ENCODE data around the gene XRCC3. TPM values are rescaled to one million over a fixed set of nuclear protein-coding genes. Genes with fewer than 3 reads are reported as not detected.

The XRCC3 gene
- total RNA-seq, 1 experiment from 2014 or later: 28.4 TPM

DNA sequence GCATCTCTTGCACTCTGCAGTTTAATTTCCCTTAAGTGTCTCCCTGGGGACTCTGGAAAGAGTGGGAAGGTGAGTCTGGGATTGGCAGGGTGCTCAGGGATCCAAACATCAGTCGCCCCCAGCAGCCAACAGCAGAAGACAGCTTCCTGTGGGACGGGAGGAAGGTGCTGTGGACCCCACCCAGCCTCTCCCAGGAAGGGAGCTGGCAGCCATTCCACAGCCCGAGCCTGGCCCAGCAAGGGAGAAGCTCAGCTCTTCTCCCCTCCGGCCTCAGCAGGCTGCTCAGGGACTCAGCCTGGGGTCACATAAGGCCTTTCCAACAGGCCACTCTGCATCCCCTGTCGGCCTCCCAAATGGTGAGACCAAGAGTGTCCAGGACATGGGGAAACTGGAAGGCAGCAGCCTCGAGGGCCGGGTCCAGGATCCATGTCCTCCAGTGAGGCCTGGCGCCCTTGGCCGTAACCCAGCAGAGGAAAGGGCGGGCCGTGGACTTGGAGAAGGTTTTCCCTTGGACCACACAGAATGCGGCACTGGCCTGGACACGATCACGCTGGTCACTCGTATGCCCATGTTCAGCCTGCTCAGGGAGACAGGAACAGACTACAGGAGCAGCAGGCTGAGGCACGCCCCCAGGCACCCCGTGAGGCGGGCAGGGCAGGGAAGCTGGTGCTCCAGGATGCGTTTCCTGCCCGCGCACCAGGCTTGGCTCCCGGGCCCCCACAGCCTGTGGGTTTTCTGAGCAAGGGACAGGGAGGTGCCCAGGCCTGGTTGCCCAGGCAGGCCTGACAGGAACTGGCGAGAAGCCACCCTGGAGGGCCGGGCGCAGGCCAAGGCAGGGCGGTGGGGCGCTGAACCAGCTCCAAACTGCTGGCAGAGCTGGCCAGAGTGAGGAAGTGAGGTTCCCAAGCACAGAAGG is 3.5 kb downstream of the XRCC3 start:
- Histone ChIP-seq H3K36me3 (peaks cover 60% of the 10 kb centered on the region), H3K27ac (no peak overlapping the region), H3K4me3 (no peak overlapping the region), H3K9me3 (replicated peaks) (no peaks in the 10 kb centered on the region), H3K4me1 (replicated peaks) (peaks cover 21% of the 10 kb centered on the region), H3K27me3 (replicated peaks) (no peaks in the 10 kb centered on the region)
- no peak for DNase-seq (ENCODE audit: low read depth in 1 of 2, low spot score in 2 of 2)

DNA sequence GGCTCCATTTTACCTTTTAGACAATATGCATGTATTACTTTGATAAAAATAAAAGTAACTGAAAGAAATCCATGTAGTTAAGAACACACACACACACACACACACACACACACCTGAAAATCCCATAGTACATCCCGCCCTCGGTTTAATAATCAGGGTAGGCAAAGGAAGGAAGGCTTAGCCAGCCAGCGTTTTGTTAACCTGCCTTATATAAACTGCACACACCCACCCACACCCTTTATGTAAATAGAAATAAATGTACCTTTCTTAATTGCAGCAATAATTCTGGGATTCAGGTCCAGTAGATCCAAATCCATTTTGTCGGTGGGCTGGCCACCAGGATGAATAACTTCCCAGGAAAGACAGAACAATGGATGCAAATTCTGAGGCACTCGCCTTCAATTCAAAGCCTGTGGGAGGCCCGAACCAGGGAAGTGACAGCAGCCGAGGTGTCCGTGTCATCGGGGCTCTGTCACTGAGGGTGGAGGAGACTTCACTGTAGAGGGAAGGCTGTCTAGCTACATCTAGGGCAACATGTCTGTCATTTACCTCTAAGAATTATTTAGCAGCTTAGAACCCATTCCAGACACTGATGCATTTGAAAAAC is 4.4 kb downstream of the XRCC3 start:
- Histone ChIP-seq H3K27me3 (replicated peaks) (no peaks in the 10 kb centered on the region), H3K27ac (no peak overlapping the region), H3K4me1 (replicated peaks) (peaks cover 15% of the 10 kb centered on the region), H3K9me3 (replicated peaks) (no peaks in the 10 kb centered on the region), H3K4me3 (no peak overlapping the region), H3K36me3 (peaks cover 69% of the 10 kb centered on the region)
- DNase-seq (ENCODE audit: low read depth in 1 of 2, low spot score in 2 of 2): no peak

GRCh38 chr14:103709814-103710213 is 5.4 kb downstream of the XRCC3 start:
- H3K27me3 ChIP-seq (replicated peaks): no peaks in the 10 kb centered on the region
- DNase-seq (ENCODE audit: low read depth in 1 of 2, low spot score in 2 of 2): no peak
- H3K4me3 ChIP-seq: no peak overlapping the region
- H3K27ac ChIP-seq: no peak overlapping the region
- H3K36me3 ChIP-seq: peaks cover 76% of the 10 kb centered on the region
- H3K9me3 ChIP-seq (replicated peaks): no peaks in the 10 kb centered on the region
- peaks cover 12% of the 10 kb centered on the region for H3K4me1 ChIP-seq (replicated peaks)

- peaks cover 2% of the 10 kb centered on the region for H3K4me1 ChIP-seq (replicated peaks)
- H3K36me3 ChIP-seq: peaks cover 84% of the 10 kb centered on the region
- DNase-seq (ENCODE audit: low read depth in 1 of 2, low spot score in 2 of 2): no peak
- H3K27ac ChIP-seq: no peak overlapping the region
- no peaks in the 10 kb centered on the region for H3K9me3 ChIP-seq (replicated peaks)
- no peaks in the 10 kb centered on the region for H3K27me3 ChIP-seq (replicated peaks)
- H3K4me3 ChIP-seq: no peak overlapping the region
These were observed 6.5 kb downstream of the XRCC3 start for GRCh38 chr14:103708750-103709187.

DNA sequence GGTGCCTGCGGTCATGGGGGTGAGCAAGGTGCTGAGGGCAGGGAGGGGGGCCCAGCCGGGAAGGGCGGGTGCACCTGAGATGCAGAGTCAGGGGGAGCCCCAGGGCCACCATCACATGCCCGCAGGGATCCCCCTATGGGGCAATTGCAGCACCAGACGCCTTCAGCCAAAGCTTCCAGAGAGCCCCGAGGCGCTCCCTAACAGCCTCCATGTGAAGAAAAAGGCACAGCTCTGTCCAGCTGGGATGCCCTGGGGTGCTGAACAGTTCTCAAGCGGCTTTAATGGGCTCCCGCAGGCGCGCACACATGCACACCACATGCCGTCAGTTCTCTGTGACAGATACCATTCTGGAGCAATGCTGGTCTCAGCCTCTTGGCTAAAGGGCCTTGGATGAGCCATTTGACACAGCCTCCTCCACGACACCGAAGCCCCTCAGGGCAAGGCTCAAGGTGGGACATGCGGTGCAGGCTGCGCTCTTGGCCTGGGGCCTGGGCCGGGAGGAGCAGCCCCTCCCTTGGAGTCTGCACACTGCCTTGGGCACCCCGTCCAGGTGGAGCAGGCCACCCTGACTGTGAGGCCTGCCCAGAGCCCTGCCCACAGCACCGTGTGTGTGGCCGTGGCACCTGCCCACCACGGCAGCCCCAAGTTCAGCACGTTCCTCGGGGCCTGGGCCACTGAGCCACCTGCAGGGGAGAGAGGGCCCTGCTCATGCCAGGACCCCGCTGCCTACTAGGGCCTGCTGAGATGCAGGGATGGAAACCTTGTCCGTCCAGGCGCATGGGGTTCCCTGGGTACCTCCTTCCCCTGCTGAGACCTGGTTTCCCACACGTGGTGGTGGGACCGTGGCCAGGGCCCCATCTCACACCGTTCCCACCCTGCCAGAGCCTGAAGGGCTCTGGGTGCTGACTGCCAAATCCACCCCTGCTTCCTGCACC is 7.7 kb downstream of the XRCC3 start:
- no peak overlapping the region for H3K4me3 ChIP-seq
- no peaks in the 10 kb centered on the region for H3K9me3 ChIP-seq (replicated peaks)
- no peaks in the 10 kb centered on the region for H3K27me3 ChIP-seq (replicated peaks)
- no peaks in the 10 kb centered on the region for H3K4me1 ChIP-seq (replicated peaks)
- peaks cover 86% of the 10 kb centered on the region for H3K36me3 ChIP-seq
- DNase-seq (ENCODE audit: low read depth in 1 of 2, low spot score in 2 of 2): no peak
- H3K27ac ChIP-seq: no peak overlapping the region

- H3K27ac ChIP-seq: no peak overlapping the region
- DNase-seq (ENCODE audit: low read depth in 1 of 2, low spot score in 2 of 2): no peak
- H3K4me3 ChIP-seq: no peak overlapping the region
- H3K4me1 ChIP-seq (replicated peaks): no peaks in the 10 kb centered on the region
- H3K27me3 ChIP-seq (replicated peaks): no peaks in the 10 kb centered on the region
- H3K36me3 ChIP-seq: peaks cover 91% of the 10 kb centered on the region
- no peaks in the 10 kb centered on the region for H3K9me3 ChIP-seq (replicated peaks)
These were observed 8.5 kb downstream of the XRCC3 start for GRCh38 chr14:103706551-103707328.

DNA sequence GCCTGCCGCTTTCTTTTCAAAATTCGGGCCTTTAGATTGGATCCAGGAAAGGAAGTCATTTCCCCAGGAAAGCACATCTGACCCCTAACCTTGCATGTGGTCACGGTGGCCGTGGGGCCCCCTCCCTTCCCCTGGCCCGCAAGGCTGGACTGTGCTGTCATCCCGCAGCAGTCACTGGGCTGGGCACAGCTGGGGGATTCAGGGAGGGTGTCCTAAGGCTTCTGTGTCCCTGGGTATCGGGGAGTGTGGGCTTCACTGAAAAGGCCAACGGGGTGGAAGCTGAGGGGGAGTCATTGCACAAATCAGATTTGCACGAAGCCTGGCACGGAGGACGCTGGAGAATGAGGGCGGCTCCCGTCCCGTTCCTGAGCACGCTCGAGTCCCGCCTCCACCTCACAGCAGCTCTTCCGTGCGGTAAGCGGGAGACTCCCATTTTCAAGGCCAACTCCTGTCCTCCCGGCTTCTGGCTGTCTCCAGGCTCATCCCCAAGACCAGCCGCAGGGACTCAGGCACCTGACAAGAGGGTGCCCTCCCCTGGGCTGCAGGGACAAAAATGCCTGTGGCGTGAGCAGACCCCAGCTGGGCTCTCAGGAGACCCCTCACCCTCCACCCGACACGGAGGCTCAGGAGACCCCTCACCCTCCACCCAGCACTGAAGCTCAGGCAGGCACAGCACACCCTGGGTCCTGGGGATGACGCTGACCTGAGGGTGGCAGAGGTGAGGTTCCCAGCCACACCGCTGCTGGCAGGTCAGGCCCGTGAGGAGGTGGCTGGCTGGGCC is 9.6 kb downstream of the XRCC3 start:
- H3K4me1 ChIP-seq (replicated peaks): no peaks in the 10 kb centered on the region
- no peak overlapping the region for H3K27ac ChIP-seq
- peaks cover 92% of the 10 kb centered on the region for H3K36me3 ChIP-seq
- H3K9me3 ChIP-seq (replicated peaks): no peaks in the 10 kb centered on the region
- DNase-seq (ENCODE audit: low read depth in 1 of 2, low spot score in 2 of 2): no peak
- no peaks in the 10 kb centered on the region for H3K27me3 ChIP-seq (replicated peaks)
- no peak overlapping the region for H3K4me3 ChIP-seq

DNA sequence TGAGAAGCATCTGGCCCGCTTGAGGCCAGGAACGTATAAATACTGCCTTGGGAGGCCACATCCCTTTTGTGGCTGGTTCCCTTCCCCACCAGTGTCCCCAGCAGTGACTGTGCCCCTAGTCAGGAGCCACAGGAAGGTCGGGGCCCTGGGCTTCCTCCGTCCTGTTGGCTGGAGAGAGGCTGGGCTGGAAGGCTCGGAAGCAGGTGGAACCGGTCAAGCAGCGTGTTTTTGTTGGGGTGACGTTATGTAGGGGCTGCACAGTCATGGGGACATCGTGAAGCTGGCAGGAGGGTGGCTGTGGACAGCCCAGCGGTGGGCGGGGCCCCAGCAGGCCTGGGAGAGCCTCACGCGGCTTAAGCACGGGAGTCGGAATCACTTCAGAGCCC is 10.1 kb downstream of the XRCC3 start:
- H3K9me3 ChIP-seq (replicated peaks): no peaks in the 10 kb centered on the region
- H3K27ac ChIP-seq: no peak overlapping the region
- no peaks in the 10 kb centered on the region for H3K27me3 ChIP-seq (replicated peaks)
- DNase-seq (ENCODE audit: low read depth in 1 of 2, low spot score in 2 of 2): no peak
- no peaks in the 10 kb centered on the region for H3K4me1 ChIP-seq (replicated peaks)
- no peak overlapping the region for H3K4me3 ChIP-seq
- peaks cover 94% of the 10 kb centered on the region for H3K36me3 ChIP-seq

- Histone ChIP-seq H3K4me3 (no peak overlapping the region), H3K36me3 (peaks cover 95% of the 10 kb centered on the region), H3K27ac (no peak overlapping the region), H3K27me3 (replicated peaks) (no peaks in the 10 kb centered on the region), H3K9me3 (replicated peaks) (no peaks in the 10 kb centered on the region), H3K4me1 (replicated peaks) (no peaks in the 10 kb centered on the region)
- peak in 1 of 2 experiments; percentile 32 for DNase-seq (ENCODE audit: low read depth in 1 of 2, low spot score in 2 of 2)
These were observed 10.5 kb downstream of the XRCC3 start for GRCh38 chr14:103704708-103705107.

- no peak overlapping the region for H3K27ac ChIP-seq
- peaks cover 96% of the 10 kb centered on the region for H3K36me3 ChIP-seq
- H3K9me3 ChIP-seq (replicated peaks): no peaks in the 10 kb centered on the region
- no peaks in the 10 kb centered on the region for H3K27me3 ChIP-seq (replicated peaks)
- no peaks in the 10 kb centered on the region for H3K4me1 ChIP-seq (replicated peaks)
- DNase-seq (ENCODE audit: low read depth in 1 of 2, low spot score in 2 of 2): no peak
- no peak overlapping the region for H3K4me3 ChIP-seq
These were observed 11.5 kb downstream of the XRCC3 start for GRCh38 chr14:103703433-103704385.

DNA sequence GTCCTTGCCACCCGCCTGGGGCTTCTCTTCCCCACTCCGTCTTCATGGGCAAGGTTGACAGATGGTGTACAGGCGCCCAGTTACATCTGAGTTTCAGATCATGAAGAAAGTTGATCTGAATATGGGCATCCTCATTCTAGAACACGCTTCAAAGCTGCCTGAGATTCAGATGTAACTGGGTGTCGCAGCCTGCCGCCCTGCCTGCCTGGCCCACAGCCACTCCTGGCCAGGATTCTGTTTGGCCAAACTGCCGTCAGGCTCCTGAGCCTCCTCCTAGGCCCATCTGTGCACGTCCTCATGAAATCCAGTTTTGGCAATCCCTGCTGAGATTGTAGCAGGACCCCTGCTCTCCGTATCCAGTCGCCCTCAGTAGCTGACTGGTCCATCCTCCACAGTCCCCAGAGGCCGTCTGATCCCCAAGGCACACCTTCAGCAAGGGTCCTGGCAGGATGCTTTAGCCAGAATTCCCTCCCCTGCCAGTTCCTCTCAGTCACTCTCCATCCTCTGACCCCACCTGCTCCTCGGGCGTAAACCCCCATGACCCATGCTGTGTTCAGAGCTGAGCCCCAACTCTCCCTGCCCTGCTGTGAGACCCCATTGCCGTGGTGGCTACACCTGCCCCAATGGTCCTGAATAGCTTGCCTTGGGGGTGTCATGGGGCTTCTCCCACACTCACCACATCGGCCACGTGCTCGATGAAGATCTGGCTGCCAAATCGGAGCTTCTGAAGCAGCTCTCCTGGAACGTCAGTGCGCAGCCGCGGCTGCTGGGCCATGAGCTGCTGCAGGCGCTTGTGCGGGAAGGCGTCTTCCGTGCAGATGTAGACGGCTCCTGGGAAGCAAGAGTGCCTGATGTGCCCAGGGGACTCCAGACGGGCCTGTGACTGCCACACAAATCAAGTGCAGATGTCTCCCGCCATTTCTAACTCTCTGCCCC is 12.5 kb downstream of the XRCC3 start:
- Histone ChIP-seq H3K4me1 (replicated peaks) (no peaks in the 10 kb centered on the region), H3K4me3 (no peak overlapping the region), H3K27ac (no peak overlapping the region), H3K36me3 (peaks cover 96% of the 10 kb centered on the region), H3K9me3 (replicated peaks) (no peaks in the 10 kb centered on the region), H3K27me3 (replicated peaks) (no peaks in the 10 kb centered on the region)
- DNase-seq (ENCODE audit: low read depth in 1 of 2, low spot score in 2 of 2): peak in 1 of 2 experiments; percentile 38
